Right renal pelvis (tissue), 4 donors: ENCODE data around the gene NR2E3. TPM values are rescaled to one million over a fixed set of nuclear protein-coding genes. Genes with fewer than 3 reads are reported as not detected.
"Not testable (repeated sequence)": the region's sequence is repeated elsewhere in the genome, so short reads cannot be mapped to it uniquely, and the experiment has no call there.

Source experiments
- DNase-seq, 4 donors: peaks; one replicate each; pipeline ENCODE4 v3.0.0-alpha.2; 2013; ENCODE audit warnings: low read depth in 4 of 4, low spot score in 3 of 4, missing footprints in 1 of 4
- polyA plus RNA-seq, 4 donors: library from polyadenylated mRNA; unstranded; fragments of 120-200 nt; gene quantifications; one replicate each; pipeline ENCODE4 v1.2.1, GENCODE V29; 2013; ENCODE audit not compliant: insufficient read length in 4 of 4

NR2E3 gene
- polyA plus RNA-seq, 4 donors: 0.39 to 0.70 (median 0.52) TPM

GRCh38 chr15:71812966-71813722 lies 2.8 kb downstream of the NR2E3 start:
- no peak for DNase-seq

GRCh38 chr15:71813723-71814470 lies 3.5 kb downstream of the NR2E3 start:
- DNase-seq: no peak

- DNase-seq: no peak
Measured at GRCh38 chr15:71815301-71815700, 4.9 kb downstream of the NR2E3 start.

- DNase-seq: no peak
Measured at GRCh38 chr15:71817351-71817750, 7.0 kb downstream of the NR2E3 start.

- no peak for DNase-seq
Measured at GRCh38 chr15:71820127-71820526, 9.8 kb downstream of the NR2E3 start.

GRCh38 chr15:71821547-71822129 lies 11.3 kb downstream of the NR2E3 start:
- DNase-seq: no peak

GRCh38 chr15:71822890-71823630 lies 12.7 kb downstream of the NR2E3 start:
- no peak for DNase-seq

- DNase-seq: no peak
Measured at GRCh38 chr15:71823801-71824200, 13.4 kb downstream of the NR2E3 start.

GRCh38 chr15:71825021-71825730 lies 14.8 kb downstream of the NR2E3 start:
- DNase-seq: no peak

- no peak for DNase-seq
Measured at GRCh38 chr15:71826196-71826595, 15.8 kb downstream of the NR2E3 start.

- DNase-seq: no peak
Measured at GRCh38 chr15:71830981-71831380, 20.6 kb downstream of the NR2E3 start.

GRCh38 chr15:71841563-71841962 lies 31.2 kb downstream of the NR2E3 start:
- no peak for DNase-seq

- DNase-seq: no peak
Measured at GRCh38 chr15:71844916-71845315, 34.6 kb downstream of the NR2E3 start.

- DNase-seq: no peak
Measured at GRCh38 chr15:71853543-71853942, 43.2 kb downstream of the NR2E3 start.

GRCh38 chr15:71858232-71858631 lies 47.9 kb downstream of the NR2E3 start:
- DNase-seq: not testable (repeated sequence)
